Loucy (cell line): Measurements from ENCODE around the gene CFAP100.

Source experiments
- EZH2phosphoT487 ChIP-seq: fragments of 200-600 bp; IDR thresholded peaks from 2 replicates; pipeline ENCODE4 v1.6.1; 2018; ENCODE audit warnings: antibody characterized with exemption, mild to moderate bottlenecking, moderate library complexity, borderline replicate concordance
- TF ChIP-seq, protein P1 (sequence below): fragments of 200-600 bp; sonication (generic); conservative IDR thresholded peaks from 2 replicates; pipeline ENCODE4 v1.5.1; 2014; ENCODE audit warnings: mild to moderate bottlenecking, antibody characterized with exemption, low read length

DNA sequence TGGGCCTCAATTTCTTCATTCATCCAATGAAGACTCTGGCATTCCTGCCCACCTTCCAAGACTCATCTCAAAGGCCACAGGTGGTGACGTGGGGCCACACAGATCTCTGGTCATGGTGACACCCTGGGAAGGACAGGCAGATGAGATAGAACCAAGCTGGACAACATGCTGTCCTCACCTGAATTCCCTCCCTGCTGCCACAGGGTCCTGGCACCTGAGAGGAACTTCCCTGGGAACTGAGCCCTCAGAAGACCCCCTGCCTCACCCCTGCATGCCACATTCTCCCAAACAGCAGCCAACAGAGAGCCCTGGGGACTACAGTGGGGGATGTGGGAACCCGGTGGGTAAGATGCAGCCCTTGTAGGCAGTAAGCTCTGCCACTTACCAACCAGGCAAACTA, 48.2 kb upstream of the CFAP100 start:
- TF ChIP-seq, protein P1, sequence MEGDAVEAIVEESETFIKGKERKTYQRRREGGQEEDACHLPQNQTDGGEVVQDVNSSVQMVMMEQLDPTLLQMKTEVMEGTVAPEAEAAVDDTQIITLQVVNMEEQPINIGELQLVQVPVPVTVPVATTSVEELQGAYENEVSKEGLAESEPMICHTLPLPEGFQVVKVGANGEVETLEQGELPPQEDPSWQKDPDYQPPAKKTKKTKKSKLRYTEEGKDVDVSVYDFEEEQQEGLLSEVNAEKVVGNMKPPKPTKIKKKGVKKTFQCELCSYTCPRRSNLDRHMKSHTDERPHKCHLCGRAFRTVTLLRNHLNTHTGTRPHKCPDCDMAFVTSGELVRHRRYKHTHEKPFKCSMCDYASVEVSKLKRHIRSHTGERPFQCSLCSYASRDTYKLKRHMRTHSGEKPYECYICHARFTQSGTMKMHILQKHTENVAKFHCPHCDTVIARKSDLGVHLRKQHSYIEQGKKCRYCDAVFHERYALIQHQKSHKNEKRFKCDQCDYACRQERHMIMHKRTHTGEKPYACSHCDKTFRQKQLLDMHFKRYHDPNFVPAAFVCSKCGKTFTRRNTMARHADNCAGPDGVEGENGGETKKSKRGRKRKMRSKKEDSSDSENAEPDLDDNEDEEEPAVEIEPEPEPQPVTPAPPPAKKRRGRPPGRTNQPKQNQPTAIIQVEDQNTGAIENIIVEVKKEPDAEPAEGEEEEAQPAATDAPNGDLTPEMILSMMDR, result no peak
- no peak for TF ChIP-seq EZH2phosphoT487
